ENCODE results near the gene ARL4C. TPM values are rescaled to one million over a fixed set of nuclear protein-coding genes. Genes with fewer than 3 reads are reported as not detected.

Gene ARL4C
- total and polyA plus RNA-seq, 4 donors = 1.4 to 2.8 (median 2.1) TPM

DNA sequence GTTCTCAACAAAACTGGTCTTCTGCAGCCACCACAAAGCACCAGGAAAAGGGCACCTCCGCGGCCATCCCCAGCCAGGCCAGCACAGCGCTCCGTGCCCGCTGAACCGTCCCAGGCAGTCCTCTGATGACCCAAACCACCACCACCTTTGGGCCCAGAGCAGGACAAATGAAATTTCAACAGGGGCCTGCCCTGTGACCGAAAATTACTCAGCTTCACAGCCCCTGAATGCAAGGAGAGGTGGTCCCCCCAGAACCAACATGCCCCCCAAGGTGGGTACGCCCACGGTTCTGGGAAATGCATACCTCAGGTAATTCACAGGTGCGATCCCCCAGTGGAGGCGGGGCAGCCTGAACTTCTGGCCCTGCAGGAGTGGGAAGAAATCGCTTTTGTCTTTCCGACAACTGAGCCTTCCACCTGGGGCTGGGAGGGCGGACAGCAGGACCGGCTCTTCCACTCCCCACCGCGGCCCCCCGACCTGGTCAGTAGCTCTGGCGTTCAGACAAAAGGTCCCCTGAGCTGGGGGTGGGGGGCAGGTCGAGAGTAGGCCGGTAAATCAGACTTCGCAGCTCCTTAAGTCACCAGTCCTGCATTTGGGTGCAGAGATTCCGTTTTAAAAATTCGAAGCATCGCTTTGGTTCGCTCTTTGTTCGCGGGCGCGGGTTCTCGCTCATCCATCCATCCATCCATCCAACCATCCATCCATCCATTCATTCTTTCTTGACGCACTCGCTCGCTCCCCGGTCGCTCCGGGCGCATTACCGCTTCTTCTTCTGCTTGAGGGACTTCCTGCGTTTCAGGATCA lies 1.4 kb downstream of the ARL4C start:
- no peaks in the 10 kb centered on the region for H3K9me3 ChIP-seq (ENCODE audit: control insufficient read depth in 4 of 4, low read length in 3 of 4)
- peaks cover 3 to 13% (median 12%) of the 10 kb centered on the region in 4 donors for H3K4me1 ChIP-seq (ENCODE audit: control insufficient read depth in 4 of 4, insufficient read depth in 4 of 4, low read length in 3 of 4)
- peak overlapping the region; percentile 51 to 71 (median 52) for H3K4me3 ChIP-seq (ENCODE audit: low read depth in 1 of 3, low read length in 3 of 3)
- no peak for DNase-seq (ENCODE audit: low spot score)
- H3K36me3 ChIP-seq (ENCODE audit: control insufficient read depth in 4 of 4, insufficient read depth in 3 of 4, low read depth in 1 of 4, low read length in 3 of 4) = no peaks in the 10 kb centered on the region
- peak overlapping the region in 1 of 2 donors; percentile 62 for H3K27ac ChIP-seq (ENCODE audit: low read depth in 1 of 2, low read length in 2 of 2)
- 18% methylated on average over 40 of the region's 40 CpGs for WGBS
- H3K9ac ChIP-seq (ENCODE audit: low read depth in 1 of 2, low read length in 2 of 2) = peak overlapping the region; percentile 6 to 85
- TF ChIP-seq RAD21 (IDR thresholded peaks at IDR 0.05) (no peak), SP1 (IDR thresholded peaks at IDR 0.05) (no peak), EGR1 (IDR thresholded peaks at IDR 0.05; ENCODE audit: low read depth in 2 of 2) (no peak), ATF3 (IDR thresholded peaks at IDR 0.05) (no peak), YY1 (IDR thresholded peaks at IDR 0.05) (no peak), TAF1 (conservative IDR thresholded peaks at IDR 0.05) (no peak), FOXA1 (IDR thresholded peaks at IDR 0.05) (no peak), JUND (IDR thresholded peaks at IDR 0.05) (no peak)
- TF ChIP-seq, protein P1, sequence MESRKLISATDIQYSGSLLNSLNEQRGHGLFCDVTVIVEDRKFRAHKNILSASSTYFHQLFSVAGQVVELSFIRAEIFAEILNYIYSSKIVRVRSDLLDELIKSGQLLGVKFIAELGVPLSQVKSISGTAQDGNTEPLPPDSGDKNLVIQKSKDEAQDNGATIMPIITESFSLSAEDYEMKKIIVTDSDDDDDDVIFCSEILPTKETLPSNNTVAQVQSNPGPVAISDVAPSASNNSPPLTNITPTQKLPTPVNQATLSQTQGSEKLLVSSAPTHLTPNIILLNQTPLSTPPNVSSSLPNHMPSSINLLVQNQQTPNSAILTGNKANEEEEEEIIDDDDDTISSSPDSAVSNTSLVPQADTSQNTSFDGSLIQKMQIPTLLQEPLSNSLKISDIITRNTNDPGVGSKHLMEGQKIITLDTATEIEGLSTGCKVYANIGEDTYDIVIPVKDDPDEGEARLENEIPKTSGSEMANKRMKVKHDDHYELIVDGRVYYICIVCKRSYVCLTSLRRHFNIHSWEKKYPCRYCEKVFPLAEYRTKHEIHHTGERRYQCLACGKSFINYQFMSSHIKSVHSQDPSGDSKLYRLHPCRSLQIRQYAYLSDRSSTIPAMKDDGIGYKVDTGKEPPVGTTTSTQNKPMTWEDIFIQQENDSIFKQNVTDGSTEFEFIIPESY (IDR thresholded peaks at IDR 0.05) = no peak
- no peaks in the 10 kb centered on the region for H3K27me3 ChIP-seq (ENCODE audit: control insufficient read depth in 4 of 4, insufficient read depth in 4 of 4, low read length in 3 of 4)

DNA sequence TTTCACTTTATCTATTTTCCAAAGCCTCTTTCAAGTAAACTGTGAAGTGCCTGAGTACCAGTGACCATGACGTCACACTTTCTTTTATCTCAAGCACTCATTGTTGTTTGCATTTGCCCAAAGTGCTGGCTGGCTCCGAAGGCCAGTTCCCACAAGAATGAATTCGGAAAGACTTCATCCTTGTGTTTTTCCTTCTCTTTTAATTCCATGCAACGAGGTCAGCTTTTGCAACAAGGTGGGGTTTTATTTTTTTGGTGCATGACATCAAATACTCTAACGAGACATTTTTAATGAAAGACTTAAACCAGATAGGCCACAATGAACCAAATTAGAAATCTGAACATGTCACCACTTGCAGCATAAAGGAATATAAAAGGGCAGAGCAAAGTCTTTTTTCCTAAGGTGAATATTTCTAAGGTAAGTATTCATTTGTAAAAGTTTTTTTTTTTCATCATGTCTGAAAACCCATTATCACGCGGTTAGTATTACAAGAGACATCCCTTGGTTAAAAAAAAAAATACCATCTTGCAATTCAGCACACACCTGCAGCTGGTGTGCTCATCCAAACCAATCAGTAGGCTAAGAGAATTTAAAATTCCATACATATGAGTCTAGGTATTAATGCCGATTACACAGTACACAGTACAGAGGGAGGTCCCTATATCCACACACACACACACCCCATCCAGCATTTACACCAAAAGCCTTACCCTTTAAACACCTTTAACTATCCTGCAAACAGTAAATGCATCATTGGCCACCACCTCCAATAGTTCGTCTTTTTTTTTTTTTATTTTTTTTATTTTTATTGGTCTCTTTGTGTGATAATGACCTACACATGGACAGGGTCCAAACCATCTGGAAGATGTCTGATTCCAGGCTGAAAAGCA lies 2.3 kb downstream of the ARL4C start:
- peak overlapping the region in 2 of 3 donors; percentile 17 to 71 for H3K4me3 ChIP-seq (ENCODE audit: low read depth in 1 of 3, low read length in 3 of 3)
- 70% methylated on average over 9 of the region's 9 CpGs for WGBS
- TF ChIP-seq EGR1 (IDR thresholded peaks at IDR 0.05; ENCODE audit: low read depth in 2 of 2) = no peak
- H3K27ac ChIP-seq (ENCODE audit: low read depth in 1 of 2, low read length in 2 of 2) = peak overlapping the region in 1 of 2 donors; percentile 62
- no peak for DNase-seq (ENCODE audit: low spot score)
- no peaks in the 10 kb centered on the region for H3K9me3 ChIP-seq (ENCODE audit: control insufficient read depth in 4 of 4, low read length in 3 of 4)
- peak overlapping the region; percentile 24 to 85 for H3K9ac ChIP-seq (ENCODE audit: low read depth in 1 of 2, low read length in 2 of 2)
- H3K27me3 ChIP-seq (ENCODE audit: control insufficient read depth in 4 of 4, insufficient read depth in 4 of 4, low read length in 3 of 4) = no peaks in the 10 kb centered on the region
- H3K36me3 ChIP-seq (ENCODE audit: control insufficient read depth in 4 of 4, insufficient read depth in 3 of 4, low read depth in 1 of 4, low read length in 3 of 4) = no peaks in the 10 kb centered on the region
- H3K4me1 ChIP-seq (ENCODE audit: control insufficient read depth in 4 of 4, insufficient read depth in 4 of 4, low read length in 3 of 4) = peaks cover 3 to 13% (median 12%) of the 10 kb centered on the region in 4 donors

DNA sequence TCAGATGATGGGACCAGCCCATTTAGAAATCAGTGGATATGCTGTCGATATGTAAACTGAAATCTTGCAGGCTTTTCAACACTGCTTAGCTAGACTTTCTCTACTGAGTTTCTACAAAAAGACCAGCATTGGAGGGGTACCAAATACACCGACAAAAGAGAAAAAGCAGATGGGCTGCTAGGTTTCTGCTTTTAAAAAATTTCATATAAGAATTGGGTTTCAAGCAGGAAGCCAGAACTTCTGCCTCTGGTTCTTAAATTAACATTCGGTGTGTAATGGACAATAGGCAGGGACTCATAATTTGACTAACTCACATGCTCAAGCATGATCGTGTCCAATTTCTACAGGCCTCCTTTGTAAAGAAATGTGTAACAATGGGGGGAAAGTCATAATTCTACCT lies 3.1 kb downstream of the ARL4C start:
- no peaks in the 10 kb centered on the region for H3K9me3 ChIP-seq (ENCODE audit: control insufficient read depth in 4 of 4, low read length in 3 of 4)
- TF ChIP-seq NR2F2 (IDR thresholded peaks at IDR 0.05) (no peak), HNF4G (IDR thresholded peaks at IDR 0.05) (no peak)
- no peak overlapping the region for H3K27ac ChIP-seq (ENCODE audit: low read depth in 1 of 2, low read length in 2 of 2)
- 81% methylated on average over 4 of the region's 4 CpGs for whole genome bisulfite sequencing
- peak overlapping the region; percentile 37 to 85 for H3K9ac ChIP-seq (ENCODE audit: low read depth in 1 of 2, low read length in 2 of 2)
- peaks cover 3 to 13% (median 12%) of the 10 kb centered on the region in 4 donors for H3K4me1 ChIP-seq (ENCODE audit: control insufficient read depth in 4 of 4, insufficient read depth in 4 of 4, low read length in 3 of 4)
- peak overlapping the region in 1 of 3 donors; percentile 19 for H3K4me3 ChIP-seq (ENCODE audit: low read depth in 1 of 3, low read length in 3 of 3)
- no peaks in the 10 kb centered on the region for H3K27me3 ChIP-seq (ENCODE audit: control insufficient read depth in 4 of 4, insufficient read depth in 4 of 4, low read length in 3 of 4)
- DNase-seq (ENCODE audit: low spot score) = no peak
- no peaks in the 10 kb centered on the region for H3K36me3 ChIP-seq (ENCODE audit: control insufficient read depth in 4 of 4, insufficient read depth in 3 of 4, low read depth in 1 of 4, low read length in 3 of 4)

All from liver (tissue), 9 donors.